ENCODE results near the gene AGTPBP1.

The AGTPBP1 gene

DNA sequence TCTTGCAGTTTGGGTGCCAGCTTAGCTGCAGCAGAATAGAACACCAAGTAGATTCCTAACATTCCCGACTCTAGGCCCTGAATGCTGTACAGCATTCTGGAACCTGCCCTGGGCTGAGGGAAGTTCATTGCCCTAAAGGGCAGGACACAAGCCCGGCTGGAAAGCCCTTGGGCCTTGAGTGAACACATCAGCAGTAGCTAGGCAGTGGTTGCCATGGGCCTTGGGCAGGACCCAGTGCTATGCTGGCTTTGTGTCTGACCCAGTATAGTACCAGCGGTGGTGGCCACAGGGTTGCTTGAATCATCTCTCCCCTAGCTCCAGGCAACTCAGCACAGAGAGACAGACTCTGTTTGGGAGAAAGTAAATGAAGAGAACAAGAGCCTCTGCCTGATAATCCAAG is 137.8 kb downstream of the AGTPBP1 start:
- Histone ChIP-seq H3K4me3 (ENCODE audit: low read depth, low read length) (no peak overlapping the region), H3K27me3 (replicated peaks) (no peaks in the 10 kb centered on the region), H3K36me3 (replicated peaks) (no peaks in the 10 kb centered on the region), H3K27ac (no peak overlapping the region)
- DNase-seq = no peak
- TF ChIP-seq, protein P1, sequence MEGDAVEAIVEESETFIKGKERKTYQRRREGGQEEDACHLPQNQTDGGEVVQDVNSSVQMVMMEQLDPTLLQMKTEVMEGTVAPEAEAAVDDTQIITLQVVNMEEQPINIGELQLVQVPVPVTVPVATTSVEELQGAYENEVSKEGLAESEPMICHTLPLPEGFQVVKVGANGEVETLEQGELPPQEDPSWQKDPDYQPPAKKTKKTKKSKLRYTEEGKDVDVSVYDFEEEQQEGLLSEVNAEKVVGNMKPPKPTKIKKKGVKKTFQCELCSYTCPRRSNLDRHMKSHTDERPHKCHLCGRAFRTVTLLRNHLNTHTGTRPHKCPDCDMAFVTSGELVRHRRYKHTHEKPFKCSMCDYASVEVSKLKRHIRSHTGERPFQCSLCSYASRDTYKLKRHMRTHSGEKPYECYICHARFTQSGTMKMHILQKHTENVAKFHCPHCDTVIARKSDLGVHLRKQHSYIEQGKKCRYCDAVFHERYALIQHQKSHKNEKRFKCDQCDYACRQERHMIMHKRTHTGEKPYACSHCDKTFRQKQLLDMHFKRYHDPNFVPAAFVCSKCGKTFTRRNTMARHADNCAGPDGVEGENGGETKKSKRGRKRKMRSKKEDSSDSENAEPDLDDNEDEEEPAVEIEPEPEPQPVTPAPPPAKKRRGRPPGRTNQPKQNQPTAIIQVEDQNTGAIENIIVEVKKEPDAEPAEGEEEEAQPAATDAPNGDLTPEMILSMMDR (IDR thresholded peaks at IDR 0.05; ENCODE audit: low read depth, low read length, missing control alignments) = no peak
- in situ Hi-C loops (cut with HindIII; ENCODE audit: low pct_ligation_motif_present, low sequenced_read_pairs) = no loop called here

DNA sequence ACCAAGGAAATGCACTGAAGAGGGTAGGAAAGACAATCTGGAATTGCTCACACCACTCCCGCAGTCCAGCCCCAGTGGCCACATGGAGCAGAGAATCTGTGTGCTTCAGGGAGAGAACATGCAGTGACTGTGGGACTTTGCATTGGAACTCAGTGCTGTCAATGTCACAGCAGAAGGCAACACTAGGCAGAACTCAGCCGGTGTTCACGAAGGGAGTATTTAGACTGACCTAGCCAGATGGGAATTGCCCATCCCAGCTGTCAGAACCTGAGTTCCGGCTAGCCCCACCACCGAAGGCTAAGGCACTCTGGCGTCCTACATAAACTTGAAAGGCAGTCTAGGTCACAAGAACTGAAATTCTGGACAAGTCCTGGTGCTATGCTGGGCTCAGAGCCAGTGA is 139.0 kb downstream of the AGTPBP1 start:
- in situ Hi-C loops (cut with HindIII; ENCODE audit: low pct_ligation_motif_present, low sequenced_read_pairs) = no loop called here
- H3K36me3 ChIP-seq (replicated peaks) = no peaks in the 10 kb centered on the region
- H3K27me3 ChIP-seq (replicated peaks) = no peaks in the 10 kb centered on the region
- TF ChIP-seq, protein P1 (IDR thresholded peaks at IDR 0.05; ENCODE audit: low read depth, low read length, missing control alignments) = no peak
- H3K27ac ChIP-seq = no peak overlapping the region
- no peak overlapping the region for H3K4me3 ChIP-seq (ENCODE audit: low read depth, low read length)
- DNase-seq = no peak

DNA sequence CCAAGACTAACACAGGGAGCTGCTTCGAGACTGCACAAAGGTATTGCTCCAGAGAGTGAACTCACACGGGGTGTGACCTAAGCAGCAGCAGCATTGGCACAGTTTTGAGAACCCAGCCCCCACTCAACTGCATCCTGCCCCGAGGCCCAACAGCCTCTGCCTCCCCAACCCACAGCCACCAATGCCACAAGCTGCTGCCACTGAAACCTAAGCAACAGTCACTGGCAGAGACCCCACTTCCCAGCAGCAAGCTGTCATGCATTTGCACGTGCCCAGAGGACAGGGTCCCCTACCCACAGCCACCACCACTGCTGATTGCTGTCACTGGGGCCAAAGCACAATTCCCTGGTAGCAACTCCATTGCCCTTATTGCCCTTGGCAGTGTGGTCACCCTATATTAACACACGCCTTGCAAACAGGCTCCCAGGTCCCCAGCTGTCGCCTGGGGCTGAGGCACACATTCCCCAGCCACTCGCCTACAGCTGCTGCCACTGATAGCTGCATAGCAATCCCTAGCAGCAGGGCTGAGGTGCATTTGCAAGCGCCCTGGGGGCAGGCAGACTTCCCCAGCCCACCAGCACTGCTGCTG is 141.0 kb downstream of the AGTPBP1 start:
- no peaks in the 10 kb centered on the region for H3K36me3 ChIP-seq (replicated peaks)
- H3K4me3 ChIP-seq (ENCODE audit: low read depth, low read length) = no peak overlapping the region
- TF ChIP-seq, protein P1 (IDR thresholded peaks at IDR 0.05; ENCODE audit: low read depth, low read length, missing control alignments) = no peak
- H3K27me3 ChIP-seq (replicated peaks) = no peaks in the 10 kb centered on the region
- no peak for DNase-seq
- in situ Hi-C loops (cut with HindIII; ENCODE audit: low pct_ligation_motif_present, low sequenced_read_pairs) = no loop called here
- no peak overlapping the region for H3K27ac ChIP-seq

DNA sequence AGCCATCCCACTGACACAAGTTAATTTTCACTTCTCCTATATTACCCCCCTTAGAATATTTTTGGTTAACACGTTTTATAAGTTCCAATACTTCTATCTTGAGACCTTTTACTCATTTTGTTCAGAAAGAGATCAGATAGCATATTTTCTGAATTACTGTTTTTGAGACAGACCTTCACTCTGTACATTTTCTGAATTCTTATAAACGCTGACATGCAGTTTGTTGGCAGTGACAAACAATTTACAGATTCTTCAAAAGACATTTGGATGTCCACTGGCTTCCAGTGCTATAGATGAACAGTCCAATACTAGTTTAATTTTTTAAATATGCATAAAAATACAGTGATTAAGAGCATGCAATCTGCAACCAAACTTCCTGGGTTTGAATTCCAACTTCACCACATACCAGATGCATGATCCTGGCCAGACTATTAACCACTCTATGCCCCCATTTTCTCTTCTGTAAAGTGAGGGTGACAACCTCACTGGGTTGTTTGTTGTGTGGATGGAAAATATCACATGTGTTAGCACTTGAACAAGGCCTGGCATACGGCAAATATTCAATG is 142.1 kb downstream of the AGTPBP1 start:
- TF ChIP-seq, protein P1 (IDR thresholded peaks at IDR 0.05; ENCODE audit: low read depth, low read length, missing control alignments) = no peak
- in situ Hi-C loops (cut with HindIII; ENCODE audit: low pct_ligation_motif_present, low sequenced_read_pairs) = no loop called here

DNA sequence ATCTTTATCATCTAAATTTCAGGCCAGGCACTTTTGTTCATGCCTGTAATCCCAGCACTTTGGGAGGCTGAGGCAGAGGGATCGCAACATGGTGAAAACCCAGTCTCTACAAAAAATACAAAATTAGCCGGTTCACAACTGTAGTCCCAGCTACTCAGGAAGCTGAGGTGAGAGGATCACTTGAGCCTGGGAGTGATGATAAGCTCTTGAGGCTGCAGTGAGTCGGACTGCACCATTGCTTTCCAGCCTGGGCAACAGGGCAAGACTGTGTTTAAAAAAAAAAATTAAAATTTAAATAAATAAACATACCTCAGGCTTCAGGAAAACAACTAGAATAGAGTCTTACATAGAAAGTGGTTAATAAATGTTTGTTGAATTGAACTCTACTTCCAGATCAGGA is 147.4 kb downstream of the AGTPBP1 start:
- Histone ChIP-seq H3K4me3 (ENCODE audit: low read depth, low read length) (no peak overlapping the region), H3K27ac (no peak overlapping the region), H3K36me3 (replicated peaks) (no peaks in the 10 kb centered on the region), H3K27me3 (replicated peaks) (no peaks in the 10 kb centered on the region)
- TF ChIP-seq, protein P1 (IDR thresholded peaks at IDR 0.05; ENCODE audit: low read depth, low read length, missing control alignments) = no peak
- in situ Hi-C loops (cut with HindIII; ENCODE audit: low pct_ligation_motif_present, low sequenced_read_pairs) = no loop called here
- no peak for DNase-seq

More for the DNA sequence above, 142.1 kb downstream of the AGTPBP1 start:
- DNase-seq = peak; percentile 12
- H3K4me3 ChIP-seq (ENCODE audit: low read depth, low read length) = no peak overlapping the region
- no peaks in the 10 kb centered on the region for H3K27me3 ChIP-seq (replicated peaks)
- H3K27ac ChIP-seq = no peak overlapping the region
- H3K36me3 ChIP-seq (replicated peaks) = no peaks in the 10 kb centered on the region

DNA sequence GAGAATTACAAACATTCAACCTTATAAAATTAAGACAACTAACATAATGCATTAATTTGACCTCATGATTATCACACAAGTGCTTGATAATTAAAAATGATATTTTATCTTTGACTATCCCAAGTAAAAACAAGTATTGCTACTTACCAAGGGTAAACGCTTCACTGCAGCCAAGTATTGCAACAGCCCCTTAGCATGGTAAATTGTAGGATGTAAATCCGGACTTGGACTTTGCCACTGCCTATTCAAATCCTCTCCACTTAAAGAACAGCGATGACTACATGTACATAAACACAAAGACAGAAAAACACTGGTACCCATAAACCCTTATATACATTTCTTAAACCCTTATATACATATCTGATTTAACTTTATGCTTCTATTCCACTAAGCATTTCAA is 155.1 kb downstream of the AGTPBP1 start:
- TF ChIP-seq, protein P1 (IDR thresholded peaks at IDR 0.05; ENCODE audit: low read depth, low read length, missing control alignments) = no peak
- Histone ChIP-seq H3K27ac (no peak overlapping the region), H3K27me3 (replicated peaks) (no peaks in the 10 kb centered on the region), H3K4me3 (ENCODE audit: low read depth, low read length) (no peak overlapping the region), H3K36me3 (replicated peaks) (no peaks in the 10 kb centered on the region)
- in situ Hi-C loops (cut with HindIII; ENCODE audit: low pct_ligation_motif_present, low sequenced_read_pairs) = no loop called here
- DNase-seq = no peak

All from brain microvascular endothelial cell (primary cell).